Mesothelial cell of epicardium (in vitro differentiated cells): ENCODE data around the gene TSC22D3. TPM values are rescaled to one million over a fixed set of nuclear protein-coding genes. Genes with fewer than 3 reads are reported as not detected.

Source experiments
- DNase-seq, 2 experiments: peaks; one replicate each; pipeline ENCODE4 v3.0.0; 2021; ENCODE audit warnings: low spot score in 2 of 2; ENCODE audit not compliant: unreplicated experiment in 2 of 2
- H3K27ac Mint-ChIP-seq: 2 replicates; pipeline ENCODE4 v1.8.0; 2021; ENCODE audit warnings: mixed read lengths
- H3K27me3 Mint-ChIP-seq: 2 replicates; pipeline ENCODE4 v1.8.0; 2021; ENCODE audit warnings: low read depth, mixed read lengths
- H3K36me3 Mint-ChIP-seq: 2 replicates; pipeline ENCODE4 v1.8.0; 2021; ENCODE audit warnings: mixed read lengths
- H3K4me1 Mint-ChIP-seq: 2 replicates; pipeline ENCODE4 v1.8.0; 2021; ENCODE audit warnings: mixed read lengths
- H3K4me3 Mint-ChIP-seq: 2 replicates; pipeline ENCODE4 v1.8.0; 2021; ENCODE audit warnings: mild to moderate bottlenecking, moderate library complexity, mixed read lengths
- H3K9me3 Mint-ChIP-seq: 2 replicates; pipeline ENCODE4 v1.8.0; 2021; ENCODE audit warnings: mixed read lengths
- CTCF ChIP-seq: fragments of 200-600 bp; sonication (generic); IDR thresholded peaks from one replicate; pipeline ENCODE4 v1.5.0; 2021; ENCODE audit warnings: antibody characterized with exemption; ENCODE audit not compliant: unreplicated experiment
- total RNA-seq: library from RNA; stranded (reverse); gene quantifications from 3 replicates; pipeline ENCODE4 v1.2.1, GENCODE V29; 2021

TSC22D3 gene
- total RNA-seq, 1 donor from 2014 or later = 34.4 TPM

- no peak for TF ChIP-seq CTCF
- DNase-seq = no peak
- Mint-ChIP-seq H3K4me3 (no peak overlapping the region), H3K4me1 (peaks cover 26% of the 10 kb centered on the region), H3K27ac (no peak overlapping the region), H3K36me3 (peaks cover 3% of the 10 kb centered on the region), H3K27me3 (no peaks in the 10 kb centered on the region), H3K9me3 (peaks cover 14% of the 10 kb centered on the region)
These were observed 62.4 kb downstream of the TSC22D3 start for GRCh38 chrX:107713203-107713542.

GRCh38 chrX:107712231-107713202, 63.1 kb downstream of the TSC22D3 start:
- no peak for TF ChIP-seq CTCF
- peak overlapping the region; percentile 9 for H3K27ac Mint-ChIP-seq
- H3K9me3 Mint-ChIP-seq = peaks cover 13% of the 10 kb centered on the region
- peaks cover 3% of the 10 kb centered on the region for H3K36me3 Mint-ChIP-seq
- no peak for DNase-seq
- peaks cover 26% of the 10 kb centered on the region for H3K4me1 Mint-ChIP-seq
- H3K4me3 Mint-ChIP-seq = no peak overlapping the region
- H3K27me3 Mint-ChIP-seq = no peaks in the 10 kb centered on the region

GRCh38 chrX:107711521-107712181, 63.9 kb downstream of the TSC22D3 start:
- no peak for DNase-seq
- H3K36me3 Mint-ChIP-seq = peaks cover 3% of the 10 kb centered on the region
- H3K27ac Mint-ChIP-seq = peak overlapping the region; percentile 97
- H3K4me3 Mint-ChIP-seq = no peak overlapping the region
- TF ChIP-seq CTCF = no peak
- peaks cover 23% of the 10 kb centered on the region for H3K4me1 Mint-ChIP-seq
- H3K27me3 Mint-ChIP-seq = no peaks in the 10 kb centered on the region
- H3K9me3 Mint-ChIP-seq = peaks cover 10% of the 10 kb centered on the region

GRCh38 chrX:107710617-107711391, 64.8 kb downstream of the TSC22D3 start:
- peaks cover 3% of the 10 kb centered on the region for H3K36me3 Mint-ChIP-seq
- no peaks in the 10 kb centered on the region for H3K27me3 Mint-ChIP-seq
- peaks cover 10% of the 10 kb centered on the region for H3K9me3 Mint-ChIP-seq
- H3K27ac Mint-ChIP-seq = peak overlapping the region; percentile 97
- H3K4me3 Mint-ChIP-seq = peak overlapping the region; percentile 21
- H3K4me1 Mint-ChIP-seq = peaks cover 20% of the 10 kb centered on the region
- TF ChIP-seq CTCF = no peak
- no peak for DNase-seq

GRCh38 chrX:107709266-107709806, 66.3 kb downstream of the TSC22D3 start:
- no peak for TF ChIP-seq CTCF
- no peak for DNase-seq
- no peak overlapping the region for H3K4me3 Mint-ChIP-seq
- peak overlapping the region; percentile 54 for H3K27ac Mint-ChIP-seq
- H3K27me3 Mint-ChIP-seq = no peaks in the 10 kb centered on the region
- peaks cover 16% of the 10 kb centered on the region for H3K9me3 Mint-ChIP-seq
- peaks cover 3% of the 10 kb centered on the region for H3K36me3 Mint-ChIP-seq
- peaks cover 19% of the 10 kb centered on the region for H3K4me1 Mint-ChIP-seq
